Calu3 (cell line): ENCODE results near the gene ACLY. TPM values are rescaled to one million over a fixed set of nuclear protein-coding genes. Genes with fewer than 3 reads are reported as not detected.

Experiments used
- Bru-seq: library from RNA; stranded (reverse); fragments of 400-500 nt; gene quantifications from one replicate; lab custom pipeline; 2021; lab: Mats Ljungman, UMichigan
- BruChase-seq, 2 experiments: library from RNA; stranded (reverse); fragments of 400-500 nt; gene quantifications; one replicate each; lab custom pipeline; 2021; lab: Mats Ljungman, UMichigan
- BruUV-seq: library from RNA; stranded (reverse); fragments of 400-500 nt; replicated peaks from 2 replicates; lab custom pipeline; 2021; lab: Mats Ljungman, UMichigan
- CTCF ChIA-PET: fragments of 300-600 bp; sonication (Branson Sonifier 250); formaldehyde crosslinking; loops from one replicate; lab custom pipeline; 2022; ENCODE audit warnings: antibody characterized with exemption; lab: Charles Lee
- DNase-seq: peaks from one replicate; pipeline ENCODE4 v3.0.0; 2022
- H3K27ac Mint-ChIP-seq: one replicate; pipeline ENCODE4 v1.8.0; 2022; ENCODE audit warnings: mixed read lengths; ENCODE audit not compliant: unreplicated experiment
- H3K27me3 Mint-ChIP-seq: one replicate; pipeline ENCODE4 v1.8.0; 2022; ENCODE audit warnings: mixed read lengths; ENCODE audit not compliant: unreplicated experiment
- H3K36me3 Mint-ChIP-seq: one replicate; pipeline ENCODE4 v1.8.0; 2022; ENCODE audit warnings: mild to moderate bottlenecking, moderate library complexity, mixed read lengths; ENCODE audit not compliant: insufficient read depth, unreplicated experiment
- H3K4me1 Mint-ChIP-seq: one replicate; pipeline ENCODE4 v1.8.0; 2022; ENCODE audit warnings: mild to moderate bottlenecking, low read depth, mixed read lengths; ENCODE audit not compliant: unreplicated experiment
- H3K4me3 Mint-ChIP-seq: one replicate; pipeline ENCODE4 v1.8.0; 2022; ENCODE audit warnings: mild to moderate bottlenecking, low read depth, moderate library complexity, mixed read lengths; ENCODE audit not compliant: unreplicated experiment
- H3K9me3 Mint-ChIP-seq: one replicate; pipeline ENCODE4 v1.8.0; 2022; ENCODE audit warnings: low read depth, mixed read lengths; ENCODE audit not compliant: unreplicated experiment
- CTCF ChIP-seq: fragments of 200-600 bp; IDR thresholded peaks from one replicate; pipeline ENCODE4 v1.8.0; 2022; ENCODE audit warnings: antibody characterized with exemption; ENCODE audit not compliant: unreplicated experiment
- intact Hi-C: fragments of 100-400 bp; cut with micrococcal nuclease; formaldehyde crosslinking; loops from one replicate; pipeline ENCODE4 v1.10.0; 2022; ENCODE audit not compliant: unreplicated experiment
- long read RNA-seq: library from polyadenylated mRNA; stranded (forward); transcript quantifications from one replicate; pipeline ENCODE4 v2.0.0, GENCODE V29; 2022
- total RNA-seq: library from RNA; stranded (reverse); gene quantifications from 2 replicates; pipeline ENCODE4 v1.2.3, GENCODE V29; 2022

The ACLY gene
- 258 and 265 TPM in 2 replicates for total RNA-seq
- Bru-seq, nascent RNA: percentile 87 among the genes with signal in this experiment
- percentile 96 among the genes with signal in this experiment for BruChase-seq, experiment 1, labeled RNA remaining after a 6-hour chase
- percentile 93 among the genes with signal in this experiment for BruChase-seq, experiment 2, labeled RNA remaining after a 2-hour chase
- long read RNA-seq, full-length matches to known transcripts: 112 of 228 reads
- long read RNA-seq, partial matches to known transcripts: 80 of 228 reads
- long read RNA-seq, other reads (novel, unspliced or antisense): 36 of 228 reads

GRCh38 chr17:41918314-41919164, at the start of gene ACLY:
Gene ACLY (minus strand): TSS chr17:41918951. CDS start chr17:41913873, 5,078 bp downstream.
- no peak for TF ChIP-seq CTCF
- CTCF ChIA-PET: interaction anchor here (0.6 to 2.5 kb wide), 9 partner anchors 10 to 132 kb away, joined by 3 to 15 read pairs (median 4); partner anchors contain the start of genes CNP, FKBP10, JUP and NKIRAS2
- H3K27me3 Mint-ChIP-seq: no peaks in the 10 kb centered on the region
- peaks cover 45% of the 10 kb centered on the region for H3K4me1 Mint-ChIP-seq
- H3K27ac Mint-ChIP-seq: peak within 1 kb of the TSS; percentile 81
- BruUV-seq: TSS peak; percentile 54
- peaks cover 62% of the 10 kb centered on the region for H3K36me3 Mint-ChIP-seq
- peak; percentile 100 for DNase-seq
- intact Hi-C loops: no loop called here
- peak within 1 kb of the TSS; percentile 96 for H3K4me3 Mint-ChIP-seq
- no peaks in the 10 kb centered on the region for H3K9me3 Mint-ChIP-seq

GRCh38 chr17:41967921-41968578, 49.3 kb upstream of the ACLY start:
- no peak for DNase-seq
- H3K4me3 Mint-ChIP-seq: peak overlapping the region; percentile 58
- intact Hi-C loops: loop anchor here (2.0 kb wide), 1 partner anchor 57 kb away; no protein-coding TSS in a partner anchor
- H3K27ac Mint-ChIP-seq: peak overlapping the region; percentile 48
- H3K27me3 Mint-ChIP-seq: no peaks in the 10 kb centered on the region
- H3K4me1 Mint-ChIP-seq: peaks cover 26% of the 10 kb centered on the region
- BruUV-seq: no TSS peak
- no peaks in the 10 kb centered on the region for H3K9me3 Mint-ChIP-seq
- peaks cover 80% of the 10 kb centered on the region for H3K36me3 Mint-ChIP-seq
- CTCF ChIA-PET: interaction anchor here (0.5 to 1.8 kb wide), 4 partner anchors 50 to 1719 kb away, joined by 3 to 5 read pairs (median 4); partner anchors contain the start of genes DNAJC7 and NKIRAS2
- TF ChIP-seq CTCF: no peak

- Mint-ChIP-seq H3K36me3 (peaks cover 72% of the 10 kb centered on the region), H3K27ac (peak overlapping the region; percentile 48), H3K9me3 (no peaks in the 10 kb centered on the region), H3K4me1 (peaks cover 19% of the 10 kb centered on the region), H3K4me3 (peak overlapping the region; percentile 58), H3K27me3 (peaks cover 4% of the 10 kb centered on the region)
- DNase-seq: peak; percentile 55
- CTCF ChIA-PET: interaction anchor here (0.5 to 1.8 kb wide), 4 partner anchors 51 to 221 kb away, joined by 3 to 5 read pairs (median 4); partner anchors contain the start of genes DNAJC7 and NKIRAS2
- no TSS peak for BruUV-seq
- no peak for TF ChIP-seq CTCF
- intact Hi-C loops: loop anchor here (2.0 kb wide), 1 partner anchor 57 kb away; no protein-coding TSS in a partner anchor
These were observed 48.6 kb upstream of the ACLY start for GRCh38 chr17:41967141-41967920.
